ENCODE measurements around the gene ARMC6. TPM values are rescaled to one million over a fixed set of nuclear protein-coding genes. Genes with fewer than 3 reads are reported as not detected.
"Not testable (repeated sequence)": the region's sequence is repeated elsewhere in the genome, so short reads cannot be mapped to it uniquely, and the experiment has no call there.

ARMC6 gene
- total RNA-seq, 1 donor from 2014 or later: 44.9 TPM

GRCh38 chr19:19101540-19101939 is 68.1 kb downstream of the ARMC6 start:
- no peak for DNase-seq (ENCODE audit: low spot score)
- H3K9me3 Mint-ChIP-seq: no peaks in the 10 kb centered on the region
- H3K27ac Mint-ChIP-seq: no peak overlapping the region
- no peak overlapping the region for H3K4me3 Mint-ChIP-seq (ENCODE audit: low read depth)
- intact Hi-C loops (cut with micrococcal nuclease): no loop called here
- H3K27me3 Mint-ChIP-seq (ENCODE audit: low read depth): no peaks in the 10 kb centered on the region
- no peaks in the 10 kb centered on the region for H3K36me3 Mint-ChIP-seq (ENCODE audit: low read depth)
- no peaks in the 10 kb centered on the region for H3K4me1 Mint-ChIP-seq (ENCODE audit: low read depth)

- H3K36me3 Mint-ChIP-seq (ENCODE audit: low read depth); H3K27ac Mint-ChIP-seq; H3K4me1 Mint-ChIP-seq (ENCODE audit: low read depth); H3K9me3 Mint-ChIP-seq; H3K27me3 Mint-ChIP-seq (ENCODE audit: low read depth); H3K4me3 Mint-ChIP-seq (ENCODE audit: low read depth); intact Hi-C loops (cut with micrococcal nuclease); DNase-seq (ENCODE audit: low spot score): not testable (repeated sequence)
These were observed 69.2 kb downstream of the ARMC6 start for GRCh38 chr19:19102566-19102965.

- no peak for DNase-seq (ENCODE audit: low spot score)
- Mint-ChIP-seq H3K9me3 (no peaks in the 10 kb centered on the region), H3K4me3 (ENCODE audit: low read depth) (no peak overlapping the region), H3K27ac (no peak overlapping the region), H3K4me1 (ENCODE audit: low read depth) (no peaks in the 10 kb centered on the region), H3K27me3 (ENCODE audit: low read depth) (no peaks in the 10 kb centered on the region), H3K36me3 (ENCODE audit: low read depth) (no peaks in the 10 kb centered on the region)
- intact Hi-C loops (cut with micrococcal nuclease): no loop called here
These were observed 69.8 kb downstream of the ARMC6 start for GRCh38 chr19:19103167-19103566.

GRCh38 chr19:19105365-19106055 is 72.1 kb downstream of the ARMC6 start:
- no peak overlapping the region for H3K4me3 Mint-ChIP-seq (ENCODE audit: low read depth)
- H3K27me3 Mint-ChIP-seq (ENCODE audit: low read depth): no peaks in the 10 kb centered on the region
- no peak for DNase-seq (ENCODE audit: low spot score)
- H3K27ac Mint-ChIP-seq: no peak overlapping the region
- H3K9me3 Mint-ChIP-seq: no peaks in the 10 kb centered on the region
- H3K36me3 Mint-ChIP-seq (ENCODE audit: low read depth): no peaks in the 10 kb centered on the region
- intact Hi-C loops (cut with micrococcal nuclease): no loop called here
- H3K4me1 Mint-ChIP-seq (ENCODE audit: low read depth): no peaks in the 10 kb centered on the region

GRCh38 chr19:19106056-19106551 is 72.7 kb downstream of the ARMC6 start:
- intact Hi-C loops (cut with micrococcal nuclease): no loop called here
- H3K36me3 Mint-ChIP-seq (ENCODE audit: low read depth): no peaks in the 10 kb centered on the region
- no peaks in the 10 kb centered on the region for H3K27me3 Mint-ChIP-seq (ENCODE audit: low read depth)
- H3K27ac Mint-ChIP-seq: no peak overlapping the region
- H3K4me3 Mint-ChIP-seq (ENCODE audit: low read depth): no peak overlapping the region
- no peaks in the 10 kb centered on the region for H3K9me3 Mint-ChIP-seq
- H3K4me1 Mint-ChIP-seq (ENCODE audit: low read depth): no peaks in the 10 kb centered on the region
- DNase-seq (ENCODE audit: low spot score): no peak

GRCh38 chr19:19106938-19107337 is 73.5 kb downstream of the ARMC6 start:
- H3K36me3 Mint-ChIP-seq (ENCODE audit: low read depth); H3K4me3 Mint-ChIP-seq (ENCODE audit: low read depth); H3K27me3 Mint-ChIP-seq (ENCODE audit: low read depth); H3K4me1 Mint-ChIP-seq (ENCODE audit: low read depth); H3K9me3 Mint-ChIP-seq; H3K27ac Mint-ChIP-seq; DNase-seq (ENCODE audit: low spot score); intact Hi-C loops (cut with micrococcal nuclease): not testable (repeated sequence)

- no peaks in the 10 kb centered on the region for H3K36me3 Mint-ChIP-seq (ENCODE audit: low read depth)
- H3K4me1 Mint-ChIP-seq (ENCODE audit: low read depth): no peaks in the 10 kb centered on the region
- H3K27ac Mint-ChIP-seq: no peak overlapping the region
- no peaks in the 10 kb centered on the region for H3K9me3 Mint-ChIP-seq
- DNase-seq (ENCODE audit: low spot score): no peak
- H3K27me3 Mint-ChIP-seq (ENCODE audit: low read depth): no peaks in the 10 kb centered on the region
- H3K4me3 Mint-ChIP-seq (ENCODE audit: low read depth): no peak overlapping the region
- intact Hi-C loops (cut with micrococcal nuclease): no loop called here
These were observed 74.3 kb downstream of the ARMC6 start for GRCh38 chr19:19107654-19108053.

Other genes with a start within 250 kb of the ARMC6 start
- gene COMP, start 242.3 kb upstream of the ARMC6 start, total RNA-seq: not detected in 2 replicates
- gene UPF1, start 201.6 kb upstream of the ARMC6 start, total RNA-seq: 99.5 and 110 TPM in 2 replicates
- gene CERS1, start 137.4 kb upstream of the ARMC6 start, total RNA-seq: 0.09 and 0.18 TPM in 2 replicates
- 231 and 240 TPM in 2 replicates for gene COPE, start 114.2 kb upstream of the ARMC6 start, total RNA-seq
- 75.2 and 77.5 TPM in 2 replicates for gene DDX49, start 113.9 kb upstream of the ARMC6 start, total RNA-seq
- gene HOMER3, start 92.4 kb upstream of the ARMC6 start, total RNA-seq: 3.6 and 4.4 TPM in 2 replicates
- 129 and 140 TPM in 2 replicates for gene SUGP2, start 86 bp upstream of the ARMC6 start, total RNA-seq
- 9.1 and 9.2 TPM in 2 replicates for gene SLC25A42, start 30.4 kb downstream of the ARMC6 start, total RNA-seq
- 41.4 TPM in 2 replicates for gene TMEM161A, start 104.9 kb downstream of the ARMC6 start, total RNA-seq
- gene MEF2B, start 136.7 kb downstream of the ARMC6 start, total RNA-seq: 2.7 and 3.0 TPM in 2 replicates
- 28.8 and 33.2 TPM in 2 replicates for gene BORCS8, start 158.5 kb downstream of the ARMC6 start, total RNA-seq
- 105 and 112 TPM in 2 replicates for gene RFXANK, start 158.7 kb downstream of the ARMC6 start, total RNA-seq
- gene NR2C2AP, start 169.8 kb downstream of the ARMC6 start, total RNA-seq: 32.5 and 37.0 TPM in 2 replicates
- 0.23 TPM in 1 of 2 replicates, not detected in the other for gene NCAN, start 178.4 kb downstream of the ARMC6 start, total RNA-seq
- not detected in 2 replicates for gene TM6SF2, start 239.7 kb downstream of the ARMC6 start, total RNA-seq